IMR-90 (cell line): ENCODE data around the gene CXADR. TPM values are rescaled to one million over a fixed set of nuclear protein-coding genes. Genes with fewer than 3 reads are reported as not detected.

Experiments
- ATAC-seq: fragments of 200-7000 bp; cut with Tn5 transposase; 2 replicates; pipeline ENCODE4 v1.9.1; 2020; ENCODE audit warnings: low read depth, mild to moderate bottlenecking, moderate library complexity
- Bru-seq: library from RNA; stranded (reverse); fragments of 400-500 nt; gene quantifications from one replicate; lab custom pipeline; 2021; lab: Mats Ljungman, UMichigan
- BruChase-seq, 2 experiments: library from RNA; stranded (reverse); fragments of 400-500 nt; gene quantifications; one replicate each; lab custom pipeline; 2021; lab: Mats Ljungman, UMichigan
- BruUV-seq: library from RNA; stranded (reverse); fragments of 400-500 nt; replicated peaks from 2 replicates; lab custom pipeline; 2021; lab: Mats Ljungman, UMichigan
- CTCF ChIA-PET: fragments of 300-600 bp; formaldehyde crosslinking; extraction: SDS; loops from one replicate; lab custom pipeline; 2021; ENCODE audit warnings: antibody characterized with exemption; lab: Yijun Ruan, JAX
- POLR2A ChIA-PET: fragments of 300-600 bp; sonication (Branson Sonifier 250); formaldehyde crosslinking; loops from one replicate; lab custom pipeline; 2022; ENCODE audit warnings: antibody characterized with exemption; ENCODE audit not compliant: unreplicated experiment; lab: Charles Lee
- DNase-seq: peaks from one replicate; pipeline ENCODE4 v3.0.0; 2013
- H2AFZ ChIP-seq: replicated peaks from 2 replicates; pipeline ENCODE3; 2013; ENCODE audit warnings: low read length, mild to moderate bottlenecking; ENCODE audit not compliant: poor library complexity
- H2AK5ac ChIP-seq: 2 replicates; pipeline ENCODE4 v1.6.1; 2013; ENCODE audit warnings: low read depth, low read length, inconsistent platforms
- H2AK9ac ChIP-seq: replicated peaks from 2 replicates; pipeline ENCODE3; 2013; ENCODE audit warnings: mild to moderate bottlenecking, low read depth, low read length, moderate library complexity; ENCODE audit not compliant: poor library complexity
- H2BK120ac ChIP-seq: 2 replicates; pipeline ENCODE4 v1.6.1; 2013; ENCODE audit warnings: low read depth, low read length, inconsistent platforms
- H2BK15ac ChIP-seq: 3 replicates; pipeline ENCODE4 v1.6.1; 2013; ENCODE audit warnings: low read depth, low read length, inconsistent platforms
- H2BK20ac ChIP-seq: 2 replicates; pipeline ENCODE4 v1.6.1; 2013; ENCODE audit warnings: low read depth, mild to moderate bottlenecking, inconsistent platforms, low read length, moderate library complexity
- H2BK5ac ChIP-seq: 2 replicates; pipeline ENCODE4 v1.6.1; 2013; ENCODE audit warnings: mild to moderate bottlenecking, low read depth, low read length, inconsistent platforms; ENCODE audit not compliant: poor library complexity, severe bottlenecking
- H3K14ac ChIP-seq: replicated peaks from 2 replicates; pipeline ENCODE4 v1.6.1; 2013; ENCODE audit warnings: low read depth, low read length, inconsistent platforms
- H3K18ac ChIP-seq: 2 replicates; pipeline ENCODE4 v1.6.1; 2013; ENCODE audit warnings: low read depth, low read length, control low read depth
- H3K23ac ChIP-seq: 2 replicates; pipeline ENCODE4 v1.6.1; 2013; ENCODE audit warnings: low read depth, low read length, inconsistent platforms
- H3K27ac ChIP-seq: 2 replicates; pipeline ENCODE4 v1.5.1; 2013; ENCODE audit warnings: mild to moderate bottlenecking, control low read depth, low read length; ENCODE audit not compliant: insufficient read depth
- H3K27me3 ChIP-seq: 2 replicates; pipeline ENCODE4 v1.6.1; 2013; ENCODE audit warnings: low read length; ENCODE audit not compliant: control insufficient read depth, insufficient read depth
- H3K36me3 ChIP-seq: 2 replicates; pipeline ENCODE4 v1.6.1; 2013; ENCODE audit warnings: low read length, mixed read lengths; ENCODE audit not compliant: control insufficient read depth, insufficient read depth
- H3K4ac ChIP-seq: 2 replicates; pipeline ENCODE4 v1.6.1; 2013; ENCODE audit warnings: low read depth, low read length, inconsistent platforms
- H3K4me1 ChIP-seq: 2 replicates; pipeline ENCODE4 v1.6.1; 2013; ENCODE audit warnings: low read length, mixed read lengths; ENCODE audit not compliant: control insufficient read depth, insufficient read depth
- H3K4me2 ChIP-seq: 2 replicates; pipeline ENCODE4 v1.6.1; 2013; ENCODE audit warnings: low read depth, mild to moderate bottlenecking, control low read depth, low read length, moderate library complexity
- H3K4me3 ChIP-seq: 2 replicates; pipeline ENCODE4 v1.5.1; 2013; ENCODE audit warnings: low read depth, mild to moderate bottlenecking, control low read depth, low read length, moderate library complexity; ENCODE audit not compliant: insufficient read depth
- H3K56ac ChIP-seq: 2 replicates; pipeline ENCODE4 v1.6.1; 2013; ENCODE audit warnings: low read length, inconsistent platforms; ENCODE audit not compliant: insufficient read depth; ENCODE audit errors: extremely low read depth
- H3K79me1 ChIP-seq, 2 experiments: 2 replicates each; pipeline ENCODE4 v1.6.1; 2013; ENCODE audit warnings: low read length in 2 of 2, inconsistent platforms in 1 of 2, low read depth in 1 of 2
- H3K9ac ChIP-seq: 2 replicates; pipeline ENCODE4 v1.6.1; 2013; ENCODE audit warnings: low read depth, low read length, control low read depth
- H3K9me1 ChIP-seq: 2 replicates; pipeline ENCODE4 v1.6.1; 2013; ENCODE audit warnings: low read length, inconsistent platforms; ENCODE audit not compliant: insufficient read depth
- H3K9me3 ChIP-seq: 2 replicates; pipeline ENCODE4 v1.6.1; 2013; ENCODE audit warnings: low read length; ENCODE audit not compliant: control insufficient read depth, insufficient read depth
- H4K20me1 ChIP-seq: 2 replicates; pipeline ENCODE4 v1.6.1; 2013; ENCODE audit warnings: low read length, inconsistent platforms; ENCODE audit not compliant: insufficient read depth
- H4K5ac ChIP-seq: 2 replicates; pipeline ENCODE4 v1.6.1; 2013; ENCODE audit warnings: mild to moderate bottlenecking, low read depth, low read length, control low read depth
- H4K8ac ChIP-seq, 2 experiments: 2 replicates each; pipeline ENCODE4 v1.6.1; 2013; ENCODE audit warnings: low read depth in 2 of 2, low read length in 2 of 2, control low read depth in 1 of 2, inconsistent platforms in 1 of 2
- H4K91ac ChIP-seq: 2 replicates; pipeline ENCODE4 v1.6.1; 2013; ENCODE audit warnings: low read depth, low read length, inconsistent platforms; ENCODE audit not compliant: insufficient read depth
- BHLHE40 ChIP-seq: fragments of 150-350 bp; IDR thresholded peaks from 2 replicates; pipeline ENCODE4 v1.6.1; 2016; ENCODE audit warnings: mild to moderate bottlenecking, low read depth, low read length
- CEBPB ChIP-seq: IDR thresholded peaks from 2 replicates; pipeline ENCODE4 v1.6.1; 2012; ENCODE audit warnings: low read depth, low read length, improper control_type of control experiment
- CHD1 ChIP-seq: IDR thresholded peaks from 2 replicates; pipeline ENCODE4 v1.6.1; 2012; ENCODE audit warnings: low read depth, low read length, improper control_type of control experiment
- NFE2L2 ChIP-seq: fragments of 150-350 bp; IDR thresholded peaks from 2 replicates; pipeline ENCODE4 v1.6.1; 2016; ENCODE audit warnings: low read depth, mild to moderate bottlenecking, low read length
- POLR2A ChIP-seq: IDR thresholded peaks from 2 replicates; pipeline ENCODE4 v1.6.1; 2012; ENCODE audit warnings: mild to moderate bottlenecking, low read depth, low read length
- RAD21 ChIP-seq: IDR thresholded peaks from 2 replicates; pipeline ENCODE4 v1.6.1; 2012; ENCODE audit warnings: low read length, improper control_type of control experiment
- RCOR1 ChIP-seq: IDR thresholded peaks from 2 replicates; pipeline ENCODE4 v1.6.1; 2012; ENCODE audit warnings: mild to moderate bottlenecking, low read length, improper control_type of control experiment; ENCODE audit not compliant: insufficient replicate concordance
- WGBS, 2 experiments: methylation state at CpG; one replicate each; pipeline versions ENCODE4 v1.1.5 to v1.1.7; 2013; ENCODE audit warnings: missing lambda C conversion rate in 2 of 2; ENCODE audit not compliant: insufficient read length in 1 of 2; ENCODE audit errors: extremely low coverage in 2 of 2; 5-methylcytosine and 5-hydroxymethylcytosine counted together
- dilution Hi-C: fragments of 300-500 bp; cut with HindIII; formaldehyde crosslinking; loops from one replicate; pipeline ENCODE4 v1.14.3; 2018; ENCODE audit warnings: low sequenced_read_pairs; ENCODE audit not compliant: unreplicated experiment
- in situ Hi-C: fragments of 300-500 bp; cut with MboI; formaldehyde crosslinking; loops from 3 replicates; pipeline ENCODE4 v1.14.3; 2019; ENCODE audit warnings: low sequenced_read_pairs, inconsistent platforms, mixed read lengths
- intact Hi-C: fragments of 100-400 bp; cut with micrococcal nuclease; formaldehyde crosslinking; loops from 2 replicates; pipeline ENCODE4 v1.10.0; 2022
- long read RNA-seq: library from polyadenylated mRNA; unstranded; transcript quantifications from one replicate; pipeline ENCODE4 v2.0.0, GENCODE V29; 2021; ENCODE audit not compliant: unreplicated experiment
- polyA plus RNA-seq, 3 experiments: library from polyadenylated mRNA; depleted of rRNA; stranded (reverse); fragments of >200 nt; gene quantifications; 2 replicates each; pipeline ENCODE4 v1.2.3, GENCODE V29; 2012; ENCODE audit warnings: low replicate concordance in 1 of 3
- total RNA-seq: library from RNA; depleted of rRNA; stranded (reverse); fragments of >200 nt; gene quantifications from 2 replicates; pipeline ENCODE4 v1.2.3, GENCODE V29; 2012; rRNA removed
- TF ChIP-seq, protein P1 (sequence below): conservative IDR thresholded peaks from 2 replicates; pipeline ENCODE4 v1.5.1; 2012; ENCODE audit warnings: mild to moderate bottlenecking, low read depth, low read length, improper control_type of control experiment

CXADR gene
- total RNA-seq = 0.83 and 1.1 TPM in 2 replicates
- 0.21 and 0.26 TPM in 2 replicates for polyA plus RNA-seq (2012; rRNA removed)
- polyA plus RNA-seq (2012; cell fraction: cytosol; rRNA removed) = 0.09 TPM in 2 replicates
- polyA plus RNA-seq (2012; cell fraction: nucleus; rRNA removed; ENCODE audit: low replicate concordance) = 0.02 and 0.08 TPM in 2 replicates
- percentile 14 among the genes with signal in this experiment for Bru-seq, nascent RNA
- BruChase-seq, experiment 1, labeled RNA remaining after a 6-hour chase = percentile 15 among the genes with signal in this experiment
- BruChase-seq, experiment 2, labeled RNA remaining after a 2-hour chase = percentile 9 among the genes with signal in this experiment
- long read RNA-seq = 0 reads

- no peaks in the 10 kb centered on the region for H3K36me3 ChIP-seq
- BruUV-seq = no TSS peak
- H2AK9ac ChIP-seq = peak within 1 kb of the TSS; percentile 19
- TF ChIP-seq RCOR1 = no peak
- TF ChIP-seq RAD21 = no peak
- no peak for TF ChIP-seq NFE2L2
- TF ChIP-seq POLR2A = no peak
- TF ChIP-seq, protein P1, sequence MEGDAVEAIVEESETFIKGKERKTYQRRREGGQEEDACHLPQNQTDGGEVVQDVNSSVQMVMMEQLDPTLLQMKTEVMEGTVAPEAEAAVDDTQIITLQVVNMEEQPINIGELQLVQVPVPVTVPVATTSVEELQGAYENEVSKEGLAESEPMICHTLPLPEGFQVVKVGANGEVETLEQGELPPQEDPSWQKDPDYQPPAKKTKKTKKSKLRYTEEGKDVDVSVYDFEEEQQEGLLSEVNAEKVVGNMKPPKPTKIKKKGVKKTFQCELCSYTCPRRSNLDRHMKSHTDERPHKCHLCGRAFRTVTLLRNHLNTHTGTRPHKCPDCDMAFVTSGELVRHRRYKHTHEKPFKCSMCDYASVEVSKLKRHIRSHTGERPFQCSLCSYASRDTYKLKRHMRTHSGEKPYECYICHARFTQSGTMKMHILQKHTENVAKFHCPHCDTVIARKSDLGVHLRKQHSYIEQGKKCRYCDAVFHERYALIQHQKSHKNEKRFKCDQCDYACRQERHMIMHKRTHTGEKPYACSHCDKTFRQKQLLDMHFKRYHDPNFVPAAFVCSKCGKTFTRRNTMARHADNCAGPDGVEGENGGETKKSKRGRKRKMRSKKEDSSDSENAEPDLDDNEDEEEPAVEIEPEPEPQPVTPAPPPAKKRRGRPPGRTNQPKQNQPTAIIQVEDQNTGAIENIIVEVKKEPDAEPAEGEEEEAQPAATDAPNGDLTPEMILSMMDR = peak; percentile 28; the same call in 1 of the 2 replicates
- TF ChIP-seq BHLHE40 = no peak
- no peak for TF ChIP-seq CHD1
- no peak for TF ChIP-seq CEBPB
- no peak within 1 kb of the TSS for H4K91ac ChIP-seq
- no peak within 1 kb of the TSS for H4K8ac ChIP-seq
- no peaks in the 10 kb centered on the region for H3K79me1 ChIP-seq
- intact Hi-C loops (no loop called here), in situ Hi-C loops (no loop called here), dilution Hi-C loops (no loop called here)
- ATAC-seq (peak; percentile 74), DNase-seq (no peak)
- peaks cover 3% of the 10 kb centered on the region; the same call in 1 of the 2 replicates for H3K4me1 ChIP-seq
- CTCF ChIA-PET = interaction anchor here (0.5 to 1.3 kb wide), 5 partner anchors 9 to 91 kb away, joined by 3 to 8 read pairs (median 4); no protein-coding TSS in a partner anchor
- no peaks in the 10 kb centered on the region for H3K9me1 ChIP-seq
- peak within 1 kb of the TSS; percentile 91 for H2AFZ ChIP-seq
- H2BK120ac ChIP-seq = no peak within 1 kb of the TSS
- H3K9me3 ChIP-seq = no peaks in the 10 kb centered on the region
- H3K4me2 ChIP-seq = peak within 1 kb of the TSS; percentile 86
- peaks cover 2% of the 10 kb centered on the region; the same call in 1 of the 2 replicates for H3K27me3 ChIP-seq
- H4K20me1 ChIP-seq = no peaks in the 10 kb centered on the region
- no peak within 1 kb of the TSS for H3K56ac ChIP-seq
- no peak within 1 kb of the TSS for H2BK5ac ChIP-seq
- peak within 1 kb of the TSS; percentile 78 for H3K4me3 ChIP-seq
- H2AK5ac ChIP-seq = no peak within 1 kb of the TSS
- H3K18ac ChIP-seq = no peak within 1 kb of the TSS
- no peak within 1 kb of the TSS for H2BK20ac ChIP-seq
- POLR2A ChIA-PET = no interaction called here
- 2% methylated on average over 20 of the region's 83 CpGs; no CpG with 5 or more reads in 1 of the 2 experiments for WGBS, 2 experiments
- no peak within 1 kb of the TSS for H3K9ac ChIP-seq
- H3K23ac ChIP-seq = no peak within 1 kb of the TSS; the same call in 1 of the 2 replicates
- no peak within 1 kb of the TSS for H3K27ac ChIP-seq
- no peak within 1 kb of the TSS for H4K5ac ChIP-seq
- no peak within 1 kb of the TSS for H3K14ac ChIP-seq
- no peak within 1 kb of the TSS for H2BK15ac ChIP-seq
- no peak within 1 kb of the TSS for H3K4ac ChIP-seq
These were observed at the start of gene CXADR for GRCh38 chr21:17512253-17513213. Gene CXADR (plus strand): TSS chr21:17513043. CDS start chr21:17513130, 87 bp downstream.
